Measurements from ENCODE around the gene ACTR3. TPM values are rescaled to one million over a fixed set of nuclear protein-coding genes. Genes with fewer than 3 reads are reported as not detected.
A peak's percentile ranks its signal among the peaks of the same experiment; 100 is the strongest.

ACTR3 gene
- total RNA-seq, 4 donors from 2014 or later = 70.0 to 179 (median 162) TPM

DNA sequence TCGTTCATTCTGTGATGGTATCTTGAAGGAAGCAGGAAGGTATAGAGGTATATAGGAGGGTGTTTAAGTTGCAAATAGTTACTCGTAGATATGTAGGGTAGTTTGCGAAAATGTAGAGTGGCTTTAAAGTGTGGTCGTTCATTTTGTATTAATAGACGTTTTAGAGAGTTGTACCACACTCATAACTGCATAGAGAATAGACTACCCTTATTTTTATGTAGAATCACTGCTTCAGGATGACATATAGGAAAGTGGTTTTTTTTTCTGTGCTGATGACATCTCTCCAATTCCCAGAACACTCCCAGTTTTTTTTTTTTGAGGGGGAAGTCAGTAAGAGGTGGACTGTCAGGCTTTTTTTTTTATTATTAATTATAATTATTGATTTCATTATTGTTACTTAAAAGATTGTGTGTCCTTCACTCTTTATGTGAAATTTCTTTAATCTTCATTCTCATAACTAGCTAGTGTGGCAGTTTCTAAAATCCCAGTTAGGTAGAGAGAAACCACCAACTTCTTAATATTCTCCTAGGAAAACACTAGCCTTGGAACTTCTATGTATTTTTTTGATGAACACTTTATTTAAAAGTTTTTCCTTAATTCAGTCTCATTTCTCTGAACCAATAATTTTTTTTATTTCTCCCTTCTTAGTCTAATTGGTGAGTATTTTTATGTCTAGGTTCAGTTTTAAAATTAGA is 1.5 kb downstream of the ACTR3 start:
- peak overlapping the region; percentile 94 to 95 for H3K27ac ChIP-seq
- DNase-seq = no peak
- H3K4me3 ChIP-seq = peak overlapping the region; percentile 90 to 91
- peaks cover 0 to 5% of the 10 kb centered on the region in 2 donors for H3K4me1 ChIP-seq
- no peaks in the 10 kb centered on the region for H3K27me3 ChIP-seq
- no peaks in the 10 kb centered on the region for H3K9me3 ChIP-seq
- intact Hi-C loops (cut with DNase I; ENCODE audit: low total_unique reads) = no loop called here
- TF ChIP-seq POLR2A (IDR thresholded peaks at IDR 0.05) = no peak
- TF ChIP-seq, protein P1, sequence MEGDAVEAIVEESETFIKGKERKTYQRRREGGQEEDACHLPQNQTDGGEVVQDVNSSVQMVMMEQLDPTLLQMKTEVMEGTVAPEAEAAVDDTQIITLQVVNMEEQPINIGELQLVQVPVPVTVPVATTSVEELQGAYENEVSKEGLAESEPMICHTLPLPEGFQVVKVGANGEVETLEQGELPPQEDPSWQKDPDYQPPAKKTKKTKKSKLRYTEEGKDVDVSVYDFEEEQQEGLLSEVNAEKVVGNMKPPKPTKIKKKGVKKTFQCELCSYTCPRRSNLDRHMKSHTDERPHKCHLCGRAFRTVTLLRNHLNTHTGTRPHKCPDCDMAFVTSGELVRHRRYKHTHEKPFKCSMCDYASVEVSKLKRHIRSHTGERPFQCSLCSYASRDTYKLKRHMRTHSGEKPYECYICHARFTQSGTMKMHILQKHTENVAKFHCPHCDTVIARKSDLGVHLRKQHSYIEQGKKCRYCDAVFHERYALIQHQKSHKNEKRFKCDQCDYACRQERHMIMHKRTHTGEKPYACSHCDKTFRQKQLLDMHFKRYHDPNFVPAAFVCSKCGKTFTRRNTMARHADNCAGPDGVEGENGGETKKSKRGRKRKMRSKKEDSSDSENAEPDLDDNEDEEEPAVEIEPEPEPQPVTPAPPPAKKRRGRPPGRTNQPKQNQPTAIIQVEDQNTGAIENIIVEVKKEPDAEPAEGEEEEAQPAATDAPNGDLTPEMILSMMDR (IDR thresholded peaks at IDR 0.05) = no peak
- H3K36me3 ChIP-seq = no peaks in the 10 kb centered on the region

DNA sequence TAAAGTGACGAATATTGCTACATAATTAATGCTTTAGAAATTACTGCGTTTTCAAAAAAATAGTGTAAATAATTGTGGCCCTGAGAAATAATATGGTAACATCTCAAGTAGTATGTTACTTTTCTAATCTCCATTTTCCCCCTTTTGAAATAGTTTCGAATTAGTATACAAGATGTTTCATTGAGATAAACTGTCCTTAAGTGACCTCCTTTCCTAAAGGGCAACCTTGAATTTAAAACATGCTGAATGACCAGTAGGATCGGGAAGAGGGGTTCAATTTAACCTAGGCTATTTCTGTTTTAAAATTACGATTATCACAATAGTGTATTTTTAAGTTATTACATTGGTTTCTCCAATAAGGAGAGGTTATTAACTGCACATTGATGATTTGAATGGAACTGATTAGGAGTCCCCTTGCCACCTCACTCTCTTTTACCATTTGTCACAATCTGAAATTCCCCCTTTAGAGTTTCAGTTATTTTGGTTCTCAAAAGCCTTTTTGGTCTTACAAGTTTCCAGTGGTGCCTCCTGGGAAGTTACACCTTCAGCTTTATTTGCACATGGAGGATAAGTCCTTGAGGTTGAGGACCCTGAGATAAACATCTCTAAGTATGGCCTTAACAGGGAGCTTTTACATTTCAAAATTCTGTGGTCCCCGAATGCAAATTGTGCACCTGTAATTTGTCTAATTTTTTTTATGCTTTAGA is 2.3 kb downstream of the ACTR3 start:
- H3K36me3 ChIP-seq = no peaks in the 10 kb centered on the region
- intact Hi-C loops (cut with DNase I; ENCODE audit: low total_unique reads) = no loop called here
- no peak for DNase-seq
- H3K4me3 ChIP-seq = peak overlapping the region in 1 of 2 donors; percentile 90
- no peak for TF ChIP-seq POLR2A (IDR thresholded peaks at IDR 0.05)
- TF ChIP-seq, protein P1 (IDR thresholded peaks at IDR 0.05) = no peak
- H3K4me1 ChIP-seq = peaks cover 0 to 5% of the 10 kb centered on the region in 2 donors
- H3K27ac ChIP-seq = peak overlapping the region in 1 of 2 donors; percentile 95
- H3K9me3 ChIP-seq = no peaks in the 10 kb centered on the region
- no peaks in the 10 kb centered on the region for H3K27me3 ChIP-seq

DNA sequence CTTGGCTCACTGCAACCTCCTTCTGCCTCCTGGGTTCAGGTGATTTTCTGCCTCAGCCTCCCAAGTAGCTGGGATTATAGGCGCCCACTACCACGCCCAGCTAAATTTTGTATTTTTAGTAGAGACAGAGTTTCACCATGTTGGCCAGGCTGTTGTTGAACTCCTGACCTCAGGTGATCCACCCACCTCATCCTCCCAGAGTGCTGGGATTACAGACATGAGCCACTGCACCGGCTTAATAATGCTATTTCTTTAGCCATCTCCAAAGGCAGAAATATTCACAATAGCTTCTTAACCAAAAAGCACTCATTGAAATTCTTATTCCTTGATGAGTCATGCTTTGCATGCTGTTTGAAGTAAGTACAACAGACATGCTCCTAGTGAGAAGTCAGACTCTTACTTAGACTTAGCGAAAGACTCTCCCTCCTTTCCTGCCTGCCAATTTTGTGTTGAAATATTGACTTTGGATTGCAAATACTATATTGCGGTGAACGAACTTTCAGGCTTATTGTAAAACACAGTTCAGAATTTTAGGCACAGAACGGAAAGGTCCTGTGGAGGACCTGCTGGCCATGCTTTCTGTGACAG is 4.4 kb downstream of the ACTR3 start:
- Histone ChIP-seq H3K4me3 (no peak overlapping the region), H3K9me3 (no peaks in the 10 kb centered on the region), H3K27ac (no peak overlapping the region), H3K27me3 (no peaks in the 10 kb centered on the region), H3K4me1 (peaks cover 0 to 14% of the 10 kb centered on the region in 2 donors), H3K36me3 (no peaks in the 10 kb centered on the region)
- intact Hi-C loops (cut with DNase I; ENCODE audit: low total_unique reads) = no loop called here
- DNase-seq = no peak
- TF ChIP-seq, protein P1 (IDR thresholded peaks at IDR 0.05) = no peak
- TF ChIP-seq POLR2A (IDR thresholded peaks at IDR 0.05) = no peak

GRCh38 chr2:113895301-113895700 is 5.4 kb downstream of the ACTR3 start:
- H3K27me3 ChIP-seq = no peaks in the 10 kb centered on the region
- TF ChIP-seq POLR2A (IDR thresholded peaks at IDR 0.05) = no peak
- TF ChIP-seq, protein P1 (IDR thresholded peaks at IDR 0.05) = no peak
- intact Hi-C loops (cut with DNase I; ENCODE audit: low total_unique reads) = no loop called here
- H3K4me1 ChIP-seq = peaks cover 0 to 19% of the 10 kb centered on the region in 2 donors
- H3K36me3 ChIP-seq = no peaks in the 10 kb centered on the region
- DNase-seq = no peak
- no peak overlapping the region for H3K27ac ChIP-seq
- H3K9me3 ChIP-seq = no peaks in the 10 kb centered on the region
- no peak overlapping the region for H3K4me3 ChIP-seq
